ENCODE data around the gene COX4I2.

DNA sequence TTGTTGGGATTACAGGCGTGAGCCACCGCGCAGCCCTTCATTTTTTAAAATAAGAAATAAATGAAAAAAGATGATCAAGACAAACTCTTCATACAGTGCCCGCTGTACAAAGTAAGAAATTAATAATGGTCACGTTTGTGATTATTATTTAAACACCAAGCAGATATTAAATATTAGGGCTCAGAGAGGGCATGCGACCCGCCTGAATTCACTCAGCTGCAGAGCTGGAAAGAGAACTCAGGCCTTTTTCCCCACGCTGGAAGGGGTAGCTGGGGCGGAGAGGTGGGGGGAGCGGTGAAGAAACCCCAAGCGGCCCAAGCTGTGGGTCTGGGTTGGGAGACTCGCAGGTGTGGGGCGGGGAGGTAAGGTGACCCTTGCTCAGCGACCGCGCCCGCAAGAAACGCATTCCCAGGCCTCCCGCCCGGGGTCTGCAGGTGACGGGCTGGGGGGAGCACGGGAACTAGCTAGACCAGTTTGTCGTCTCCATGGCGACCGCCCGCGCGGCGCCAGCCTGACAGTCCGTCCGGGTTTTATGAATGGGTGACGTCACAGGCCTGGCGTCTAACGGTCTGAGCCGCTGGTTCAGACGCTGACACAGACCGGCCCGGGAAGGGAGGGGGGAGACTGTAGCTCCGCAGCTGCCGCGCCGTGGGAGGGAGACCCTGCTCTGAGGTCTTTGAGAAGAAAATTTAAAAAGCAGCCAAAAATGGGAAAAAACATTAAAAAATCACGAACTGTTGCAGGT lies 33.7 kb upstream of the COX4I2 start:
- TF ChIP-seq POLR2A (IDR thresholded peaks at IDR 0.05; ENCODE audit: low read depth, low read length): no peak
- no peak for TF ChIP-seq TAF1 (IDR thresholded peaks at IDR 0.05; ENCODE audit: low read depth, low read length)
- no peak for TF ChIP-seq POLR2AphosphoS5 (IDR thresholded peaks at IDR 0.05; ENCODE audit: low read depth, low read length)
